DOHH2 (cell line): ENCODE measurements around the gene IKBKG.
"Not testable (repeated sequence)": the region's sequence is repeated elsewhere in the genome, so short reads cannot be mapped to it uniquely, and the experiment has no call there.

Experiments
- H3F3A ChIP-seq: fragments of 200-600 bp; sonication (generic), shearing (Covaris generic); 2 replicates; pipeline ENCODE4 v1.6.0; 2016; ENCODE audit warnings: antibody characterized with exemption, mild to moderate bottlenecking; ENCODE audit not compliant: control insufficient read depth, insufficient read depth
- H3K27ac ChIP-seq: fragments of 200-600 bp; sonication (generic); 2 replicates; pipeline ENCODE4 v1.5.1; 2014; ENCODE audit warnings: low read depth, mild to moderate bottlenecking, low read length, moderate library complexity
- H3K27me3 ChIP-seq: fragments of 200-600 bp; sonication (generic); 2 replicates; pipeline ENCODE4 v1.6.1; 2014; ENCODE audit warnings: mild to moderate bottlenecking, low read length, mixed read lengths; ENCODE audit not compliant: control insufficient read depth
- H3K36me3 ChIP-seq: fragments of 200-600 bp; sonication (generic); 2 replicates; pipeline ENCODE4 v1.6.1; 2014; ENCODE audit warnings: mild to moderate bottlenecking, low read length, moderate library complexity, mixed read lengths; ENCODE audit not compliant: control insufficient read depth
- H3K4me1 ChIP-seq: fragments of 200-600 bp; sonication (generic); 2 replicates; pipeline ENCODE4 v1.6.1; 2014; ENCODE audit warnings: mild to moderate bottlenecking, low read length, mixed read lengths; ENCODE audit not compliant: control insufficient read depth
- H3K4me2 ChIP-seq: fragments of 200-600 bp; sonication (generic); 2 replicates; pipeline ENCODE4 v1.6.0; 2014; ENCODE audit warnings: mild to moderate bottlenecking, low read length, moderate library complexity
- H3K4me3 ChIP-seq: fragments of 200-600 bp; sonication (generic); 2 replicates; pipeline ENCODE4 v1.5.1; 2014; ENCODE audit warnings: mild to moderate bottlenecking, low read length, mixed read lengths
- H3K79me2 ChIP-seq: fragments of 200-600 bp; sonication (generic); 2 replicates; pipeline ENCODE4 v1.6.1; 2014; ENCODE audit warnings: mild to moderate bottlenecking, low read length, mixed read lengths; ENCODE audit not compliant: control insufficient read depth
- H3K9me2 ChIP-seq: fragments of 200-600 bp; sonication (generic); replicated peaks from 2 replicates; pipeline ENCODE4 v1.6.1; 2014; ENCODE audit warnings: mild to moderate bottlenecking, low read length, mixed read lengths; ENCODE audit not compliant: control insufficient read depth
- H3K9me3 ChIP-seq: fragments of 200-600 bp; sonication (generic); 2 replicates; pipeline ENCODE4 v1.6.1; 2014; ENCODE audit warnings: antibody characterized with exemption, low read length, mixed read lengths; ENCODE audit not compliant: control insufficient read depth, insufficient read depth
- H4K20me1 ChIP-seq: fragments of 200-600 bp; sonication (generic); 2 replicates; pipeline ENCODE4 v1.6.0; 2014; ENCODE audit warnings: low read depth, mild to moderate bottlenecking, antibody characterized with exemption, low read length, moderate library complexity; ENCODE audit not compliant: control insufficient read depth, insufficient read depth
- CTCF ChIP-seq: fragments of 200-600 bp; sonication (generic); IDR thresholded peaks from one replicate; pipeline ENCODE4 v1.5.1; 2014; ENCODE audit warnings: antibody characterized with exemption, mild to moderate bottlenecking, low read depth, low read length; ENCODE audit not compliant: poor library complexity, severe bottlenecking
- EZH2phosphoT487 ChIP-seq: fragments of 200-600 bp; sonication (generic); IDR thresholded peaks from 2 replicates; pipeline ENCODE4 v1.6.1; 2017; ENCODE audit warnings: borderline replicate concordance, mild to moderate bottlenecking, antibody characterized with exemption, low read length, moderate library complexity, mixed read lengths

Gene IKBKG

GRCh38 chrX:154573061-154573460 lies 25.6 kb downstream of the IKBKG start:
- not testable (repeated sequence) for H3K27ac ChIP-seq, H3K4me1 ChIP-seq, H3K4me3 ChIP-seq, H3K27me3 ChIP-seq, H4K20me1 ChIP-seq, H3F3A ChIP-seq, H3K9me2 ChIP-seq, H3K4me2 ChIP-seq, H3K79me2 ChIP-seq, H3K9me3 ChIP-seq, H3K36me3 ChIP-seq

GRCh38 chrX:154575076-154575475 lies 27.7 kb downstream of the IKBKG start:
- not testable (repeated sequence) for H3K9me2 ChIP-seq, H3K4me3 ChIP-seq, H3K27ac ChIP-seq, H4K20me1 ChIP-seq, H3K4me2 ChIP-seq, H3K9me3 ChIP-seq, H3K27me3 ChIP-seq, H3F3A ChIP-seq, H3K4me1 ChIP-seq, H3K36me3 ChIP-seq, H3K79me2 ChIP-seq

- not testable (repeated sequence) for H3F3A ChIP-seq, H3K4me3 ChIP-seq, H3K79me2 ChIP-seq, H3K27me3 ChIP-seq, H3K36me3 ChIP-seq, H3K4me2 ChIP-seq, H3K4me1 ChIP-seq, H3K27ac ChIP-seq, H4K20me1 ChIP-seq, H3K9me3 ChIP-seq, H3K9me2 ChIP-seq
Measured at GRCh38 chrX:154582994-154583393, 35.6 kb downstream of the IKBKG start.

GRCh38 chrX:154584585-154585183 lies 37.3 kb downstream of the IKBKG start, which contains the start of gene CTAG1A:
Gene CTAG1A, plus strand, starts transcription at chrX:154585133. Its CDS starts 74 bp downstream, at chrX:154585207.
- H3K9me3 ChIP-seq, H3K4me1 ChIP-seq, H4K20me1 ChIP-seq, H3K36me3 ChIP-seq, H3K4me2 ChIP-seq, H3K27me3 ChIP-seq, H3F3A ChIP-seq, H3K27ac ChIP-seq, H3K79me2 ChIP-seq, H3K4me3 ChIP-seq, H3K9me2 ChIP-seq: not testable (repeated sequence)

- H4K20me1 ChIP-seq, H3K36me3 ChIP-seq, H3K4me1 ChIP-seq, H3K9me2 ChIP-seq, H3K4me2 ChIP-seq, H3K27ac ChIP-seq, H3F3A ChIP-seq, H3K4me3 ChIP-seq, H3K9me3 ChIP-seq, H3K79me2 ChIP-seq, H3K27me3 ChIP-seq: not testable (repeated sequence)
Measured at GRCh38 chrX:154590415-154590814, 43.0 kb downstream of the IKBKG start.

- Histone ChIP-seq H3F3A (no peaks in the 10 kb centered on the region), H3K9me2 (no peaks in the 10 kb centered on the region), H3K27ac (no peak overlapping the region), H4K20me1 (no peaks in the 10 kb centered on the region), H3K4me3 (no peak overlapping the region), H3K27me3 (no peaks in the 10 kb centered on the region), H3K9me3 (no peaks in the 10 kb centered on the region), H3K4me2 (no peak overlapping the region), H3K36me3 (no peaks in the 10 kb centered on the region), H3K4me1 (no peaks in the 10 kb centered on the region), H3K79me2 (no peaks in the 10 kb centered on the region)
- TF ChIP-seq CTCF (no peak), EZH2phosphoT487 (no peak)
Measured at GRCh38 chrX:154592505-154592904, 45.1 kb downstream of the IKBKG start.
